HT-29 (cell line): ENCODE data around the gene PLSCR4. TPM values are rescaled to one million over a fixed set of nuclear protein-coding genes. Genes with fewer than 3 reads are reported as not detected.
"Not testable (repeated sequence)": the region's sequence is repeated elsewhere in the genome, so short reads cannot be mapped to it uniquely, and the experiment has no call there.

Experiments
- DNase-seq: peaks from one replicate; pipeline ENCODE4 v3.0.0-alpha.2; 2015; ENCODE audit warnings: low spot score
- total RNA-seq: library from RNA; depleted of rRNA; stranded (reverse); fragments of >200 nt; shearing (Covaris generic); gene quantifications from 2 replicates; pipeline ENCODE4 v1.2.3, GENCODE V29; 2014; rRNA removed

PLSCR4 gene, protein sequence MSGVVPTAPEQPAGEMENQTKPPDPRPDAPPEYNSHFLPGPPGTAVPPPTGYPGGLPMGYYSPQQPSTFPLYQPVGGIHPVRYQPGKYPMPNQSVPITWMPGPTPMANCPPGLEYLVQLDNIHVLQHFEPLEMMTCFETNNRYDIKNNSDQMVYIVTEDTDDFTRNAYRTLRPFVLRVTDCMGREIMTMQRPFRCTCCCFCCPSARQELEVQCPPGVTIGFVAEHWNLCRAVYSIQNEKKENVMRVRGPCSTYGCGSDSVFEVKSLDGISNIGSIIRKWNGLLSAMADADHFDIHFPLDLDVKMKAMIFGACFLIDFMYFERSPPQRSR
- total RNA-seq, result 0.97 and 2.2 TPM in 2 replicates

DNA sequence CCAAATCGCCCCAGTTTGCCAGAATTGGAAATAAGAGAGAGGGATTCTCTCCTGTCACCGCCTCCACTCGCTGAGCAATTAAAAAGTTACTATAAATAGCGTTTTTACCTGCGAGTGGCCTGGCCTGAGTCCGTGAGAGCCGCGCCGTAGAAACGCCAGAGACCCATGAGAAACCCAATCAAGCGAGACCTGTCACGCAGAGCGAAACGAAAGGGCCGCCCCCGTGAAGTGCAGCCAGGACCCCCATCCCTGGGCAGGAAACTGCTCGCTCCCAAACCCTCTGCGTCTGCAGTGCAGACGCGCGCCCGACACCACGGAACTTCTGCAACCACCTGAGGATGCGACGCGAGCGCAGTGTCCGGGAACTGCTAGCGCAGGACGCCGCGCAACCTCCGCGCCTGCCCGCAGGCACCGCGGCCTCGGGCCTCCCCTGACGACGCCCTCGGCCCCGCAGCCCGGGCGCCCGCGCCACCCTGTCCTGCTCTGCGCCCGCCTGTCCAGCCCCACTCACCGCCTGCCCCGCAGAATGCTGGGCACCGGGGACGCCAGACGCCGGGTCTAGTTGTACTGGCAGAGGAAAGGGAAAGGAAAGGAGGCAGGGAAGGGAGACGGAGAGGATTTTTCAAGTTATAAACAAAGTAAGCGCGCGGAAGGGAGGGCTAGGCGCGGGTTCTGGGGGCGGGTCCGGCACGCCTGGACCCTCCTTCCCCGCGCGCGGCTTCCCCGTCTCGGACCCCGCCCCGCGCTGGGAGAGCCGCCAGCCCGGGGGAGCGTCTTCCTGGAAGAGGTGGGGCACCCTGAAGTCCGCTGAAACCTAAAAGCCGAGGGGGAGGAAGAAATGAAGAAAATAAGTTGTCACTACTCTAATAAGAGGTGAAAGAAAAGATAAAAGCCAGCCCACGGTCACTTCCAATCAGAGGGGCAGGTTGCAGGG, at the start of gene PLSCR4:
PLSCR4 (minus strand) TSS at position 657 of the 934 bp plus-strand sequence. CDS start 29,034 bp downstream, outside the sequence.
- DNase-seq, result peak; percentile 52

GRCh38 chr3:146293401-146293800, 42.5 kb upstream of the PLSCR4 start:
- DNase-seq, result not testable (repeated sequence)

DNA sequence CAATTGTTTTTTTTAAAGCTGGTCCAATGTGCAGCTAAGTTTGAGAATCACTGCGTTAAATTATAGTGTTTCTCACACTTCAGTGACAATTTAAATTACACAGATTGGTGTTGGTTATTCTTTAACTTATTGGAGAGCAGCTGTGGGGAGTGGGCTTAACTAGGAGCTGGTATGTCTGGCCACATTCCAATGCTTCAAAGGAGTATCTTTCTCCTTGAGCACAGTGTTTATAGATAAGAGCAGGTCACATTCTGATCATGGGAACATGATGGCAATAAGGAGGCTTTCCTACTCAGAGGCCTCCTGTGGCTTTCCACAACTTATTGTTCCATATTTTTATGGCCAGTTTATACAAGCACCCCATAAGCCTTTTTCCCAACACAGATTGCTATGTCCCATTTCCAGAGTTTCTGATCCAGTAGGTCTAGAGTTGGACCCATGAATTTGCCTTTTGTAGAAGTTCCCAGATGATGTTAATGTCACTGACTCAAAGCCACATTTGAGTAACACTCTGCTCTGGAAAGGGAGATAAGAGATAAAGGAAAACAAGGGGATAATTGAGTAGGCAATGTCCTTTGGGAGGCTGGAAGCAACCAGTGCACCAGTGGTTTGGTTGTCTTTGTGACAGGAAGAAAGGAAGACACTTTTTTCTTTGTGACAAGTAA, 33.0 kb upstream of the PLSCR4 start:
- no peak for DNase-seq

DNA sequence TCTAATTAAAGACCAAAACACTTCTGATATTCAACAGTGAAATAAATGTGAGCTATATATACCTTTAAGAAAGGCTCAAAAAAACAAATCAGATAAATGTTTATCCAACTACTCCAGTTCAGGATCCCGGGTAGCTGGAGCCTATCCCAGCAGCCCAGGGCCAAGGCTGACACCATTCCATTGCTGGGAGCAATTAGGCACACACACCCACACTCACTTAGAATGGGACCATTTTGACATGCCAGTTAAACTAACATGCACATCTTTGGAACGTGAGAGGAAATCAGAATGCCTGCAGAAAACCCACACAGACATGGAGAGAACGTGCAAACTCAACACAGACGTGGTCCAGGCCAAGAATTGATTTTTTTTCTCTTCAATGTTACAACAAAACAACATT, 30.0 kb upstream of the PLSCR4 start:
- DNase-seq, result no peak

GRCh38 chr3:146279951-146280350, 29.0 kb upstream of the PLSCR4 start:
- no peak for DNase-seq

DNA sequence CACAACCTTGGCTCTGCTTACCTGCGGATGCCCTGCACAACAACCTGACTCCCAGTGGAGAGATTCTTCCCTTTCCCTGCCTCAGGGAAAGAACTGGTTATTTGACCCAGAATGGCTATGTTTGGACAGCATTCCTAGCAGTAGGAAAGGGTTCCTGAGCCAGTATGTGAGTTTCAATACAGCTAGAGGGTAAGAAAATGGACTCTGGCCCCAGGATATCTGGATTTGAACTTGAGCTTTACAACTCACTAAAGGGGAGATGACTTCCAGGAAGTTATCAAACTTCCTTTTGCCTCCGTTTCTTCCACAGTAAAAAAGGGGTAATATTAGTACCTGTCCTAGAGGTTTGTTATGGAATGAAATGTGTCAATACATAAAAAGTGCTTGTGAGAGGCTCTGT, 28.1 kb upstream of the PLSCR4 start:
- no peak for DNase-seq

- no peak for DNase-seq
Observed at GRCh38 chr3:146277953-146278631, 27.2 kb upstream of the PLSCR4 start.

DNA sequence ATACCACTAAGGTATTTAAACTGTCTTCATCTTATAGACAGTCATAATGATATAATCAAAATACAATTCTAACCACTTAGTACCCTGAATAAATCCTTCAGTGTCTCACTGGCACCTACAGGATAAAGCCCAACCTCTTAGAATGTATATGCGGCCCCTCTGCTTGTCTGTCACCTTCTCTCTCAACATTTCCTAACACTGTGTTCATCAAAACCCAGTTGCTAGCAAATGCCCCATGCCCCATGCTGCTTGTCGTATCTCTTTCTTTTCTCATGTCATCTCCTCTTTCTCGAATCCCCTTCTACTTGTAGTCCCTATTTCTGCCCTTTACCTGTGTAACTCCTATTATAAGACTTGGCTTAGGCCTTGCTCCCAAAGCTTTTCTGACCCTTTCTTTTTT, 24.6 kb upstream of the PLSCR4 start:
- DNase-seq, result no peak

DNA sequence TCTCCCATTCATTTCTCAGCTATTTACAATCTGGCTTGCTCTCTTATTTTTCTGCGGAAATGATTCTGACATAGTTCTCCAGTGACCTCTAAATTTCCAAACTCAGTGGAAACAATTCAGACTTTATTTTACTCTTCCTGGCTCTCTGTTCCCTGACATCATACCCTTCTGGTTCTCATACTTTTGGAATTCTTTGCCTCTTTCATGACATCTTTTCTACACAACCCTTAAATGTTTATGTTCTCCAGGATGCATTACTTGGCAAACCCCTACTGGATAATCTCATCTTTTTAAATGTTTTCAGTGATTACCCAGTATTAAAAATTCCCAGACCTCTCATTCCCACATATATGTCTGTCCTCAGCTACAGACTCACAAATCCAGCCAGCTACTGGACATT, 23.9 kb upstream of the PLSCR4 start:
- DNase-seq, result no peak

DNA sequence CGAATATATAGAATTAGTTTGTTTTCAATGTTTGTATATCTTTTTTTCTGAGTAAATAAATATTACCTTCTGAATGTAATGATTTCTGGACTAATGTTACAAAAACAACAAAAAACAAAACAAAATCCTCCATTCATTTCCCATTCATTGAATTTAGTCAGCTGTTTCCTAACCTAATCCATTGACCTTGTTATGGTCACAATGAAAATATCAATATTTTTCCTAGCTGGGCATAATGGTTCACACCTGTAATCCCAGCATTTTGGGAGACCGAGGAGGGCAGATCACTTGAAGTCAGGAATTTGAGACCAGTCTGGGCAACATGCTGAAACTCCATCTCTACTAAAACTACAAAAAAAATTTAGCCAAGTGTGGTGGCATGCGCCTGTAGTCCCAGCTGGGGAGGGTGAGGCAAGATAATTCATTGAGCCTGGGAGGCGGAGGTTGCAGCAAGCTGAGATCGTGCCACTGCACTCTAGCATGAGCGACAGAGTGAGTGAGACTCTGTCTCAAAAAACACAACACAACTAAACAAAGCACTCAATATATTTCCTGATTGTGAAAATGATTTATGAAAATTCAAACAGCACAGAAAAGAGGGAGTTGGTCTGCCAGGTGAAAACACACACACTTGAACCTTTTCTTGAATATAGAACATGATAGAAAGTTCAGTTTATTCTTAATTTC, 23.0 kb upstream of the PLSCR4 start:
- DNase-seq, result no peak

GRCh38 chr3:146271180-146271579, 20.3 kb upstream of the PLSCR4 start:
- DNase-seq, result no peak

- DNase-seq, result no peak
Observed at GRCh38 chr3:146269271-146269670, 18.4 kb upstream of the PLSCR4 start.

GRCh38 chr3:146268535-146269219, 17.8 kb upstream of the PLSCR4 start:
- no peak for DNase-seq

GRCh38 chr3:146265720-146266119, 14.8 kb upstream of the PLSCR4 start:
- no peak for DNase-seq

DNA sequence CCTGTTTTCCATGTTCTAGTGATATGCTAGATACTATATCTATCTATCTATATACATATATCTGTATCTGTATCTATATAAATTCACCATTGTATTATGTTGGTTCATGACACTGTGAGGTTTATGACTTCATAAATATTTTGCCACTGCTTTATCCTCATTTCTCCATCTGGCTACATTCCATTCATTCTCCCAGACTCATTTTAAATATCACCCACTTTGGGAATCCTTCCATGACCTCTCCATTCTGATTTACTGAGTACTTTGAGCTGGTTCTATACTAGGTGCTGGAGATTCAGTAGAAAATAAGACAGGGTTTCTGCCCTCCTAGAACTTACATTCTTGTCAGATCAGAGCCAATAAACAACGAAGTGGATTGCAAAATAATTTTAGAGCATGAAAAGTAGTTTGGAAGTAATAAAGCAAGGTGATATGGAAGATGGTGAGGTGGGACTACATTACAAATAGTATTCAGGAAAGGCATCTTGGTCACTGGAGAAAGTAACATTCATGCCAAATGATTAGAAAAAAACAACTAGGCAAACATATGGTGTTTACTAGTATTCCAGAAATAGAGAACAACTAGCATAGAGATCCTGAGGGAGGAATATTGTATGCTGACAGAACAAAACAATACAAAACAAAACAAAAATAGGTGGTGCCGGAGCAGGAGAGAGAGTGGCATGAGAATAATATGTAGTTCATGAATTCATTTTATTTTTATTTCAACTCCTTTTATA, 11.6 kb upstream of the PLSCR4 start:
- DNase-seq, result no peak

DNA sequence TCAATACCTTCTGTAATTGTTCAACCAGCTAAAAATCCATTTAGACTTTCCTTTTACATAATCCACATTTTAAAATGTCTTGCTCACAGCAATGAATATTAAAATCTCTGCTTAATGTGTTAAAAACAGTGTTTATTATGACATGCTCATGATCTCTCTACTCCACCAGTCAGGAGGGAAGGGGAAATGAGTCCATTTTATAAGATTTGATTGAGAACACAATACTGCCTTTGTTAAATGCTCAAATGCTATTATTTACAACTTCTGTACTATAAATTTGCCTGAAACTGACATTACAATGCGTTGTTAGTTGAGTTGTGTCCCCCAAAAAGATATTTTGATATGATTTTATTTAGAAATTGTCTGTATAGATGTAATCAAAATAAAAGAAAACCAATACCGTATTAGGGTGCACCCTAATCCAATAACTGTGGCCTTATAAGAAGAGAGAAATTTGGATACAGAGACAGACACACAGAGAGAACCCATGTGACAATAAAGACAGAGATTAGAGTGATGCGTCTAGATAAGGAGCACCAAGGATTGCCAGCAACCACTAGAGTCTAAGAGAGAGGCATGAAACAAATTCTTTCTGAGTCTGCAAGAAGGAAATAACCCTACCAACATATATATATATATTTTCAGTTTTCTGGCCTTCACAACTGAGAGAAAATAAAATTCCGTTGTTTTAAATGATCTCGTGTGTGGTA, 9.1 kb upstream of the PLSCR4 start:
- DNase-seq, result no peak

GRCh38 chr3:146256851-146257486, 6.1 kb upstream of the PLSCR4 start:
- no peak for DNase-seq

DNA sequence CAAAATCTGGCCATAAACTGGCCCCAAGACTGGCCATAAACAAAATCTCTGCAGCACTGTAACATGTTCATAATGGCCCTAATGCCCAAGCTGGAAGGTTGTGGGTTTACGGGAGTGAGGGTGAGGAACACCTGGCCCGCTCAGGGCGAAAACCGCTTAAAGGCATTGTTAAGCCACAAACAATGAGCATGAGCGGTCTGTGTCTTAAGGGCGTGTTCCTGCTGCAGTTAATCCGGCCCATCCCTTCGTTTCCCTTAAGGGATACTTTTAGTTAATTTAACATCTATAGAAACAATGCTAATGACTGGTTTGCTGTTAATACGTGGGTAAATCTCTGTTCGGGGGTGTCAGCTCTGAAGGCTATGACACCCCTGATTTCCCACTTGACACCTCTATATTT, 1.5 kb upstream of the PLSCR4 start:
- not testable (repeated sequence) for DNase-seq
